Fibroblast of upper back skin (primary cell): ENCODE measurements around the gene VWA8.

Source experiments
- DNase-seq: peaks from one replicate; pipeline ENCODE4 v3.0.0-alpha.2; 2013

Gene VWA8

DNA sequence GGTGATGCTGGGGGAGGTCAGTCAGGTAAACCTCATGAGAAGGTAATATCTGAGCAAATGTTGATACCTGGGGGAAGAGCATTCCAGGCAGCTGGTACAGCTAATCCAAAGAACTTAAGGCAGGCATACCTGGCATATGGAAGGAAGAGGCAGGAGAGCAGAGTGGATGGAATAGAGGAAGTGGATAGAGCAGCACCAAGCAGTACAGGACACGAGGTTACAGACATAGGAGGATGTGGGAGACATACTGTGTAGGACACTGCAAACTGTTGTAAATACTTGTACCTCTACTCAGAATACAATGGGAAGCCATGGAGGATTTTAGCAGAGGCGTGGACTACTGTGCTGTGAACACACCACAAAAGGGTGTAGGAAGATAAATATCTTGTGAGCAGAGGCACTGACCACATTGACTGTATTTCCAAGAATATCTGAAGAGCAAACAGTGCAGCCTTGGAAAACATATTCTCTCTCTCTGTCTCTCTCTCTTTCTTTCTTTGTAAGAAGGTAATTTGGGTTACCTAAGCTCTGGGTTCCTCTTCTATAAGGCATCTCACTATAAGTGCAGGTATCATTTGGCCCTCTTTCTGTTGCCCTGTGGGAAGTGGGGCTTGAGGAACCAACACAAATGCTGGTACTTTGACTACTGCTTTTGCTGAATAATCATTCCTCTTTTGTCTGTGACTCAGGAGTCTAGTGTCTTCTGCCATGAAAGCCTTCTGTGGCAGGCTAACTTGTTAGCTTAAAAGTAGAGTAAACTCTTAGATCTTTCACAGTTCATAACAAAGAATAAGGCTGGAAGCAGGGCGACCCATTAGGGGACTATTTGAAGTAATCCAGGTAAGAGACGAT lies 238.0 kb downstream of the VWA8 start:
- no peak for DNase-seq

GRCh38 chr13:41720839-41721561 lies 239.9 kb downstream of the VWA8 start:
- no peak for DNase-seq

- DNase-seq = no peak
Measured at GRCh38 chr13:41716236-41716635, 244.7 kb downstream of the VWA8 start.

- no peak for DNase-seq
Measured at GRCh38 chr13:41713405-41713804, 247.5 kb downstream of the VWA8 start.

DNA sequence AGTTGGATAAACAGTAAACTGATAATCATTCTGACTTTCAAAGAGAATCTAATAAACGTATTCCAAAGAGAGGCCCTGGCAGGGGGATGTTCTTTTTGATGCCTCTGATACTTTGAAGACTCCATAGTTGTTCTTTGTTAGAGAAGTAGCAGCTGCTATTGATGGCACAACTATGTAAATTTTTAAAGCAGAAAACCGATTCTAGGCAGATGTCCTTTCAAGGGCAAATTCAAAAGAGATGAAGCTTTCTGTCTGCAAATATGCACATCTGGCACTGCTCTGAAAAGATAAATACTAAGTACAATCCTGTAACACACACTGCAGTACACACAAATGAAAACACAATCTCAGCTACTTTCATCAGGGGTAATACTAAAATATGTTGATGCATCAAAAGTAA lies 250.1 kb downstream of the VWA8 start:
- no peak for DNase-seq

DNA sequence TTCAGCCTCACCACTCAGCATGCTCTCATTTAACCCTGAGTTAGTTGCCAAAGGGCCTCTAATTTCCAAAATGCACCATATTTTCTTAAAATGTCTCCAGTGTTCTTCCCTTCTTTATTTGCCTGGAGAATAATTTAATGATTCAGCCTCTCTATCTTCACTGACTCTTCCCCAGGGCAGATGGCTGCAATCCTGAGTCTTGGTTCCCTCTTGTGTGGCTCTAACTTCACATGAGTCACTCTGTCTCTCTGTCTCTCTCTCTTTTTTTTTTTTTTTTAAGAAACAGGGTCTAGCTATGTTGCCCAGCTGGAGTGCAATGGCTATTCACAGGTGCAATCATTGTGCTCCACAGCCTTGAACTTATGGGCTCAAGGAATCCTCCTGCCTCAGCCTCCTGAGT lies 251.4 kb downstream of the VWA8 start:
- peak; percentile 26 for DNase-seq

- no peak for DNase-seq
Measured at GRCh38 chr13:41708713-41709112, 252.2 kb downstream of the VWA8 start.

DNA sequence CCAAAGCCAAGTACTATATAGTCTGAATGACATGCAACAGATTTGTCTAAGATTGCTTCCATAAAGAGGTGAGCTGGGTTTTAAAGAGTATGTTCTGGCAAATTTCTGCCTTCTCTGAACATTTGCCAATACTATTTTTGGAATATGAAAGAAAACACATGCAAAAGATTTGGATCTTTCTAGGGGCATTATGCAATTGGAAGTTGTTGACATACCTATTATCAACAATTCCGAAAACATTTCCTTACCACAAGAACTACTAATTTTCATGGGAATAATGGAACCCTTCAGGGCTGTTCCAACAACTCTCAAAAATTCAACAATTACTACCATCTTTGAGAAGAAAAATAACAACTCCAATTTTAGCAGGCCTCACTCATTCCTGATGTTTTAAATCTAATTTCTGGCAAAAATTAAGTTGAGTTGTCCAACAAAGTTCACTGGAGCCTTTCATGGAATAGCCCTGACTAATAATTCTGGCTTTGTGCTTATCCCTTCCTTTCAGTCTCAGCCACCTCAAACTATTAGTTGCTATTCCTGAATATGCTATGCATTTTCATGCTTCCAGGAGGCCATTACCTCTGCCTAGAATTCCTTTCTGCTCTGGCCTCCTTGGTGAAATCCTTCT lies 253.6 kb downstream of the VWA8 start:
- DNase-seq = peak; percentile 63

DNA sequence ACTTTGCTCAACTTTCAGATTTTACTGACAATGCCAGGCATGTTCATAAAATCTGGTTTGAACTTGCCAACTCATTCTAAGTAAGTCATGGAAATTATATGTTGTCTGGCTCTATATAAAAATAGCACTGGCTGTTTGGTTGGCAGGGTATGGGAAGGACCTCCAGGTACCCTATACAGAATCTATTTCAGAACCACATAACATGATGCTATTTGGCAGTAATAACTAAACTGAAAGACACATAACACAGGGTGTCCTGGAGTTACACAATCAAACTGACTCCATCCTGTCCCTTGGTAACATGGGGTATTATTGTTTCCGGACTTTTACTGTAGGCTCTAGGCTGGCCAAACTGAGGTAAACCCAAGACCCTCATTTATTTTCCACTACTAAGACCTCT lies 254.8 kb downstream of the VWA8 start:
- DNase-seq = no peak

DNA sequence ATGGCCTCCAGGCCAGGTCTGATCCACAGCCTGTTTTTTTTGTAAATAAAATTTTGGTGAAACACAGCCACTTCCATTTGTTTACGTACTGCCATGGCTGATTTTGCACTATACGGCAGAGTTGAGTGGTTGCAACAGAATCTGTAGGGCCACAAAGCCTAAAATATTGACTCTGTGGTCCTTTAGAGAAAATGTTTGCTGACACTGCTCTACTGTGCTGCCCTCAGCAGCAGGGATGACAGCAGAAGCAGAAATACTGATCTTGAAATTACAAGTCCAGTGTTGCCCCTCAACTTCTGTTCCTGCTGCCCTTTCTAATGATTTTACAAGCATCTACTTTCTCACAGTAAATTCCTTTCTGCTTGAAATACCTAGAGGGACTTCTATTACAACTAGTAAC lies 258.4 kb downstream of the VWA8 start:
- DNase-seq = no peak

DNA sequence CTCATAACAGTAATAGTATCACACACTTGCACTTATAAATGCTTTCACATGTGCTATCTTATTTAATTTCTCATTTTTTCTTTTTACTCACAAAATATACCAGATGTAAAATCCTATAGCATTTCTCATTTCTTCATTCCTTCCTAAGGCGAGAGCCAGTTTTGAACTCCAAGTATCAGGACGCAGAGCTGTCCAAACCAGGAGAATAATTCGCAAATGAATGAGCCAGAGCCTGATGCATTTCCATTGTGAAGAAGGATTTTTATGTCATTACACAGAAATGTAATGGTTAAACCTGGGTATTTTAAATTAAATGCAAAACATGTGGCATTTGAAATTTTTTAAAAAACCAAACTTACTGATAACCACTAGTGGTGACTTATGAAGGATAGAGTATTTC lies 259.2 kb downstream of the VWA8 start:
- DNase-seq = peak; percentile 64

DNA sequence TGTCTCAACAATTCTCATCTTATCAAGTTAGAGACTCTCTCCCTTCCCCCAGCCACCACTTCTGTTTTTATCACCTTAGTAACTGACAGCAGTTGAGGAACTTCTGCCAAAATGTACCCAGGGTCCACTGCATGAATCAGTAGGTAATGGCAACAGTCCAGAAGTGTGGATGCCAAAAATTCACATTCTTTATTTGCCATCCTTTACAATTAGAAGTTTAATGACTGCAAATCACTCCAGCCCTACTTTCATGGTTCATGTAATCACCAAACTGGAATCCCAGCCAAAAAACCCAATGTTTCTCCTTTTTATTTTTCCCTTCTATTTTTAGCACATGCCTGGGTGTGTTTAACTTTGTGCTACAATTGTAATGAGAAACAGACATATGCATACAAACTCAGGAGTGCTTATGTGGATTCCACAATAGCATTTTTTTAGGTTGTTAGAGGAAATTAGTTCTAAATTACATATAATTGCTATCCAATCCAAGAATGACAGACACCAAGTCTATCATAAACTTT lies 260.1 kb downstream of the VWA8 start:
- DNase-seq = peak; percentile 89

DNA sequence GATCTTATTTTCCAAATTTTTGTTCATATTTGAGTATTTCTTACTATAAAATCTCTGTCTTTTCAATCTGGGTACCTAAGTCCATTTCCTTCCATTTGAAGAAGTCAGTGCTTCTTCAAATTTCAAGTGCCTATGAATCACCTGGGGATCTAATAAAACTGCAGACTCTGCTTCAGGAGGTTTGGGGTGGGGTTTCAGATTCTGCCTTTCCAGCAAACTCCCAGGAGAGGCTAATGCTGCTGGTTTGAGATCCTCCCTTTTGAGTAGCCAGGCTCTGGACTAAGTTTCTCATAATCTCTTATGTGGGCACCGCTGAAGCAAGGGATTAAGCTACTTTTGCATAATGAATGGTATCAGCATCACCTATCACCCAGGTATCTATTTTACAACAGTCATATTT lies 261.1 kb downstream of the VWA8 start:
- peak; percentile 13 for DNase-seq

DNA sequence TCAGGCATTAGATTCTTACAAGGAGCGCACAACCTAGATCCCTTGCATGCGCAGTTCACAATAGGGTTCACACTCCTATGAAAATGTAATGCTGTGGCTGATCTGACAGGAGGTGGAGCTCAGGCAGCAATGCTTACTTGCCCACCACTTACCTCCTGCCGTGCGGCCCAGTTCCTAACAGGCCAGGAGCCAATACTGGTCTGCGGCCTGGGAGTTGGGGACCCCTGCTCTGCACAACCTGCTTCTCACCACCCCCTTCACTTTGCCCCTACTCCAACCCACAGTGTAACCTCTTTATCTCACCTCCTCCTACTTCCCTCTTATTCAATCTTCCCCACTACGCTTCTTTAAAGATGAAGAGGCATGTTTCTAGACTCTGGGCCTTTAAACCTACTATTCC lies 263.3 kb downstream of the VWA8 start:
- no peak for DNase-seq

DNA sequence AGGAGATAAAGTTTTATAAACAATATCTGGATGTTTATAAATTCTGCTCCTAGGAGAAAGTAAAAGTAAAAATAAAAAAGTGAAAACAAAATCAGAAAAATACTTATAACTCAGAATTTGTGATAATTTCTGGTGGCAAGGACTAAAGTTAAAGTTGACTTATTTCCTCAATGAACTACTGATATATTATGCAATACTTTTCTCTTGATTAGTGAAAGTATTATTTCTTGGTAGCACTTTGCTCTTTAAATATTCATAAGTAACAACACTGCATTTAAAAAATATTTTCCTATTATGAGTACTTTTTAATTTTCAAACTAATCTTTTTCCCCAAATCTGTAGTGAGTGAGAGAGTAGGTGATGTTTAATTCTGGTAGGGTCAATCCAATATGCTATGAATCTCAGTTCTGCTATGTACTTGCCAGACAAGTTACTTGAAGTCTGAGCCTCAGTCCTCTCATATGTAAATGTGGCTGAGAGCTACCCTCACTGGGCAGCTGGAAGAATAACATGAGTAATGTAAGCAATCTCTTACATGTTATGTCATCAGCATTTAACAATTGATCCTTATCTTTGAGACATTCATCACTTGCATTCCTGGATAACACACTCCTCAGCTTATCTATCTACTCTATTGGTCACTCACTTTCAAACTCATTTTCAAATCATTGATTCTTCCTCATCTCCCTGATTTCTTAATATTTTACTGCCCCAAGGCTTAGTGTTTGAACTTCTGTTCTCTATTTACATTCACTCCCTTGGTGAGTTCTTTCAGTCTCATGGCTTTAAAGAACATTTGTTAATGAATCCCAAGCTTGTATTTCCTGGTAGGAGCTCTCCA lies 264.5 kb downstream of the VWA8 start:
- DNase-seq = peak; percentile 94

GRCh38 chr13:41694545-41695301 lies 266.2 kb downstream of the VWA8 start:
- peak; percentile 97 for DNase-seq

DNA sequence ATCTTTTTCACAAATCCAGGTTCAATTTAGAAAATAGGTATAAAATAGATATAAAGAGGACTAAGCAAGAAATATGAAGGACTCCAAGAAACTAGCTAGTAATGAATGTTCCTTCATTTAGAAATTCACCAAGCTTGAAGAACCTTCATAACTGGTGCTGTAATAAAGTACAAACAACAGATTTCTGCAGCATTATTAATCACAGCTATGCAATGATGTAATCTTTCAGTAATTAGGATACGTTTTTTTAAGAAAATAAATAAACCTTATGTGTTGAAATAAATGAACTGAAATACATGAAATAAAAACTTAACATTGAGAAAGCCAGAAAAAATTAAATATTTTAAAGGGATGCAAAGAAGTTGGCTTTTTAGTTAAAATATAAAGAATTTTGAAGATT lies 267.5 kb downstream of the VWA8 start:
- no peak for DNase-seq

GRCh38 chr13:41691274-41691673 lies 269.6 kb downstream of the VWA8 start:
- peak; percentile 21 for DNase-seq

GRCh38 chr13:41682766-41683165 lies 278.1 kb downstream of the VWA8 start:
- no peak for DNase-seq

DNA sequence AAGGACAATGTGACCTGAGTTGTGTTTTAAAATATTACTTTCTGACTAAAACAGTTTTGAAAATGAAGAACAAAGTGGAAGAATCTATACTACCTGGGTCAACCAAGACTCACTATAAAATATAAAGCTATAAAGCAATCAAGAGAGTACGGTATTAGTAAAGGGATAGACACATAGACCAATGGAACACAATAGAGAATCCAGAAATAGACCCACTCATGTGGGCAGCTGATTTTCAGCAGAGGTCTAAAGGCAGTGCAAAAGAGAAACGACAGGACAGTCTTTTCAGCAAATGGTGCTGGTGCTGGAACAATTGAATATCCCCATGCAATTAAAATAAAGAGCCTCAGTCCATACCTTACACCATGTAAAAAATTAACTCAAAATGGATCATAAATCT lies 278.9 kb downstream of the VWA8 start:
- no peak for DNase-seq

- DNase-seq = no peak
Measured at GRCh38 chr13:41681587-41681986, 279.3 kb downstream of the VWA8 start.

- DNase-seq = no peak
Measured at GRCh38 chr13:41680900-41681299, 280.0 kb downstream of the VWA8 start.
